Fibroblast of villous mesenchyme (primary cell): Measurements from ENCODE around the gene SLC25A18. TPM values are rescaled to one million over a fixed set of nuclear protein-coding genes. Genes with fewer than 3 reads are reported as not detected.
A peak's percentile ranks its signal among the peaks of the same experiment; 100 is the strongest.
"Not testable (repeated sequence)": the region's sequence is repeated elsewhere in the genome, so short reads cannot be mapped to it uniquely, and the experiment has no call there.

ENCODE experiments used
- DNase-seq: peaks from one replicate; pipeline ENCODE4 v3.0.0-alpha.2; 2010; ENCODE audit warnings: low read depth
- H3K4me3 ChIP-seq: 2 replicates; pipeline ENCODE4 v1.5.1; 2011; ENCODE audit warnings: low read depth, mild to moderate bottlenecking, low read length
- CTCF ChIP-seq: IDR thresholded peaks from 2 replicates; pipeline ENCODE4 v1.5.1; 2012; ENCODE audit warnings: low read depth, mild to moderate bottlenecking, low read length; ENCODE audit not compliant: insufficient read depth
- total RNA-seq: library from RNA; depleted of rRNA; stranded (reverse); fragments of >200 nt; gene quantifications from 2 replicates; pipeline ENCODE4 v1.2.3, GENCODE V29; 2012

Gene SLC25A18
- total RNA-seq, 1 donor: under 0.01 TPM

GRCh38 chr22:17634696-17635095 lies 71.4 kb downstream of the SLC25A18 start:
- no peak for DNase-seq
- H3K4me3 ChIP-seq: no peak overlapping the region
- TF ChIP-seq CTCF: no peak

DNA sequence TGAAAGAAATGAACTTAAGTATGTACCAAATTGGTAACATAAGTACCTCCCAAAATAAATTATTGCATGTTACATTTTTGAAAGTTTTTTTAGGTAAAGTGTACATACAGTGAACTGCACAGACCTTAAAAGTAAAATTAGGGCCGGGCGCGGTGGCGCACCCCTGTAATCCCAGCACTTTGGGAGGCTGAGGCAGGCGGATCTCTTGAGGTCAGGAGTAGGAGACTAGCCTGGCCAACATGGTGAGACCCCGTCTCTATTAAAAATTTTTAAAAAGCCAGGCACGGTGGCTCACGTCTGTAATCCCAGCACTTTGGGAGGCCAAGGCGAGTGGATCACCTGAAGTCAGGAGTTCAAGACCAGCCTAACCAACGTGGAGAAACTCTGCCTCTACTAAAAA lies 73.6 kb downstream of the SLC25A18 start:
- not testable (repeated sequence) for DNase-seq

GRCh38 chr22:17637490-17638181 lies 74.3 kb downstream of the SLC25A18 start:
- peak overlapping the region; percentile 86 for H3K4me3 ChIP-seq
- no peak for TF ChIP-seq CTCF
- DNase-seq: no peak

More for the DNA sequence above, 73.6 kb downstream of the SLC25A18 start:
- H3K4me3 ChIP-seq: not testable (repeated sequence)

DNA sequence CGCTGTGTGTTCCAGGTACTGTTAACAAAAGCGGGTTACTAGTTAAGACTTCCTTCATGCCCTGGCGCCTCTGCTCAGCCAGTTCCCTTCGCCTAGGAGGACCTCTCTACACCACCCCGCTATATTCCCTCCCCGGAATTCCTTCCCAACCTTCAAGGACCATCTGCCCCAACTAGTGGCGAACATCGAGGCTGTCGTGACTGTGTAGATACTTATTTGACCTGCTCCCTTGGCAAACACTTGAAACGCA lies 74.8 kb downstream of the SLC25A18 start:
- DNase-seq: no peak
- peak; percentile 25 for TF ChIP-seq CTCF
- peak overlapping the region; percentile 86 for H3K4me3 ChIP-seq

DNA sequence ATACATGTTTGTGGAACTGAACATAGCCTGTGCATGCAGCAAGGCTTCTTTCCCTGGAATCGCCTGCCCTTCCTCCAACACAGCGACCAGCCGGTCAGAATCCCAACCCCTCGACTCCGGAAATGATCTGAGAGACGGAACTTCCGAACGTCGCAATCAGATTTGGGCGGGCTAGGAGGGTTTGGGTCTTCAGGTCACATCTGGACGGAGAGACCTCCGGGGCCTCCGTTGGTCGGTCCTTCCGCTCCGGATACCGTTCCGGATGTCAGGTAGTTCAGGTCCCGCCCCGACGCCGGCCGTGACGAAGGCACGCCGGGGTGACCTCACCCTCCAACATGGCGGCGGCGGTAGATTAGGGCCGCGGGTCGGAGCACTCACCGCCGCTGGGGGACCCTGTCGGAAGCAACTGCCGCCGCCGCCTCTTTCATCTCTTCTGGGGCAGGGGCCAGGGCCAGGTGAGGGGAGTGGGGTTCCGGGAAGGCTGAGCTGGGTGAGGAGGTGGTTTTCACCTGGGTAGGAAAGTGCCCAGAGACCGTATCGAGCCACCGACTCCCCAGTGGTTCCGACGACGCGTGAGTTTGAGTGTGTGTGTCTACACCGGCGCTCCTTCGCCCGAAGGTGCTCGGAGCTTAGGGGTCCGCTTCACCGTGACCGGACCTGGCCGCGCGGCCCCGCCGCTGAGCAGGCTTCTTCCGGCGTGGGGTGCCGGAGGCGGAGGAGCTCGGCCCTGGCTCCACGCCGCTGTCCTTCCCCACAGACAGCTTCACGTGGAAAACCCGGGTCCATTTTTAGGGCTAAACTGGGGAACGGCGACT lies 75.3 kb downstream of the SLC25A18 start, which contains the start of gene BCL2L13:
Gene BCL2L13, plus strand, starts transcription at position 326 of the 815 bp plus-strand sequence. CDS start 16,955 bp downstream, outside the sequence.
- no peak for TF ChIP-seq CTCF
- peak; percentile 96 for DNase-seq
- peak within 1 kb of the TSS; percentile 86 for H3K4me3 ChIP-seq

GRCh38 chr22:17639247-17639741 lies 76.0 kb downstream of the SLC25A18 start:
- TF ChIP-seq CTCF: no peak
- peak; percentile 87 for DNase-seq
- peak overlapping the region; percentile 86 for H3K4me3 ChIP-seq

Other genes starting within 250 kb of the SLC25A18 start
- not detected in 2 replicates for gene CECR2, start 194.0 kb upstream of the SLC25A18 start, total RNA-seq
- gene ATP6V1E1, start 65.3 kb downstream of the SLC25A18 start, total RNA-seq: 128 and 177 TPM in 2 replicates
- gene BCL2L13, start 75.3 kb downstream of the SLC25A18 start, total RNA-seq: 53.5 and 64.3 TPM in 2 replicates
- gene BID, start 211.0 kb downstream of the SLC25A18 start, total RNA-seq: 10.3 and 19.4 TPM in 2 replicates